H9 (cell line): ENCODE measurements around the gene NUDCD2. TPM values are rescaled to one million over a fixed set of nuclear protein-coding genes. Genes with fewer than 3 reads are reported as not detected.

Experiments
- DNase-seq: peaks from one replicate; pipeline ENCODE4 v3.0.0-alpha.2; 2017
- H2AFZ ChIP-seq: one replicate; pipeline ENCODE4 v1.6.1; 2013; ENCODE audit warnings: mild to moderate bottlenecking, low read length, control low read depth, moderate library complexity
- H2AK5ac ChIP-seq: 2 replicates; pipeline ENCODE4 v1.6.1; 2013; ENCODE audit warnings: low read length, control low read depth, mixed read lengths; ENCODE audit not compliant: insufficient read length
- H2BK120ac ChIP-seq: one replicate; pipeline ENCODE4 v1.6.1; 2013; ENCODE audit warnings: low read depth, mild to moderate bottlenecking, low read length, control low read depth, inconsistent platforms; ENCODE audit not compliant: poor library complexity, severe bottlenecking
- H2BK12ac ChIP-seq: 2 replicates; pipeline ENCODE4 v1.6.1; 2013; ENCODE audit warnings: low read length, control low read depth, mixed read lengths, low read depth; ENCODE audit not compliant: insufficient read length
- H2BK15ac ChIP-seq: 2 replicates; pipeline ENCODE4 v1.6.1; 2013; ENCODE audit warnings: low read depth, low read length, control low read depth
- H2BK20ac ChIP-seq: one replicate; pipeline ENCODE4 v1.6.1; 2013; ENCODE audit warnings: low read depth, mild to moderate bottlenecking, low read length, control low read depth, inconsistent platforms; ENCODE audit not compliant: poor library complexity, severe bottlenecking
- H2BK5ac ChIP-seq: 2 replicates; pipeline ENCODE4 v1.6.1; 2013; ENCODE audit warnings: low read length, control low read depth, mixed read lengths; ENCODE audit not compliant: insufficient read length
- H3K14ac ChIP-seq: 2 replicates; pipeline ENCODE4 v1.6.1; 2013; ENCODE audit warnings: low read length, control low read depth; ENCODE audit not compliant: insufficient read depth
- H3K18ac ChIP-seq: 2 replicates; pipeline ENCODE4 v1.6.1; 2013; ENCODE audit warnings: low read depth, mild to moderate bottlenecking, mixed read lengths, low read length, control low read depth; ENCODE audit not compliant: insufficient read length
- H3K23ac ChIP-seq: 2 replicates; pipeline ENCODE4 v1.6.1; 2013; ENCODE audit warnings: low read length, control low read depth, mixed read lengths, low read depth; ENCODE audit not compliant: insufficient read length
- H3K23me2 ChIP-seq: 2 replicates; pipeline ENCODE4 v1.6.1; 2013; ENCODE audit warnings: low read depth, mild to moderate bottlenecking, mixed read lengths, low read length, control low read depth; ENCODE audit not compliant: insufficient read length, poor library complexity, severe bottlenecking
- H3K27ac ChIP-seq: 2 replicates; pipeline ENCODE4 v1.5.1; 2013; ENCODE audit warnings: low read length, control low read depth, mixed read lengths, low read depth; ENCODE audit not compliant: insufficient read length
- H3K27me3 ChIP-seq: 2 replicates; pipeline ENCODE4 v1.6.1; 2013; ENCODE audit warnings: low read length, control low read depth, inconsistent platforms; ENCODE audit not compliant: insufficient read depth
- H3K4ac ChIP-seq: 2 replicates; pipeline ENCODE4 v1.6.1; 2013; ENCODE audit warnings: low read depth, mild to moderate bottlenecking, control low read depth, inconsistent platforms, low read length, moderate library complexity
- H3K4me1 ChIP-seq: 2 replicates; pipeline ENCODE4 v1.6.1; 2013; ENCODE audit warnings: low read length, control low read depth, inconsistent platforms; ENCODE audit not compliant: insufficient read depth
- H3K4me2 ChIP-seq: 2 replicates; pipeline ENCODE4 v1.6.1; 2013; ENCODE audit warnings: low read length, control low read depth, mixed read lengths; ENCODE audit not compliant: insufficient read length, insufficient read depth
- H3K56ac ChIP-seq: 2 replicates; pipeline ENCODE4 v1.6.1; 2013; ENCODE audit warnings: low read depth, mild to moderate bottlenecking, mixed read lengths, low read length, control low read depth; ENCODE audit not compliant: insufficient read length
- H3K79me1 ChIP-seq: 2 replicates; pipeline ENCODE4 v1.6.1; 2013; ENCODE audit warnings: low read depth, mild to moderate bottlenecking, moderate library complexity, low read length, control low read depth, inconsistent platforms; ENCODE audit not compliant: insufficient read depth, poor library complexity, severe bottlenecking
- H3K79me2 ChIP-seq: 2 replicates; pipeline ENCODE4 v1.6.1; 2013; ENCODE audit warnings: low read length, control low read depth, inconsistent platforms; ENCODE audit not compliant: insufficient read depth
- H3K9ac ChIP-seq: 2 replicates; pipeline ENCODE4 v1.6.1; 2013; ENCODE audit warnings: low read length, control low read depth, mixed read lengths; ENCODE audit not compliant: insufficient read length; ENCODE audit errors: extremely low read depth
- H3K9me3 ChIP-seq: one replicate; pipeline ENCODE4 v1.6.1; 2013; ENCODE audit warnings: low read depth, low read length, inconsistent platforms; ENCODE audit not compliant: control insufficient read depth
- H3T11ph ChIP-seq: one replicate; pipeline ENCODE4 v1.6.1; 2013; ENCODE audit warnings: mild to moderate bottlenecking, low read length, control low read depth, inconsistent platforms
- H4K20me1 ChIP-seq: one replicate; pipeline ENCODE4 v1.6.1; 2013; ENCODE audit not compliant: control insufficient read depth, insufficient read length, insufficient read depth
- H4K5ac ChIP-seq: 2 replicates; pipeline ENCODE4 v1.6.1; 2013; ENCODE audit warnings: low read depth, mild to moderate bottlenecking, mixed read lengths, low read length, control low read depth; ENCODE audit not compliant: insufficient read length
- H4K8ac ChIP-seq: replicated peaks from 2 replicates; pipeline ENCODE4 v1.6.1; 2013; ENCODE audit warnings: low read length, control low read depth, mixed read lengths, low read depth; ENCODE audit not compliant: insufficient read length
- H4K91ac ChIP-seq: 2 replicates; pipeline ENCODE4 v1.6.1; 2013; ENCODE audit warnings: low read depth, mild to moderate bottlenecking, moderate library complexity, mixed read lengths, low read length, control low read depth; ENCODE audit not compliant: insufficient read length
- H3K27ac Mint-ChIP-seq, 3 experiments: 2 replicates in 2 of 3; 3 replicates in 1 of 3; pipeline ENCODE4 v1.8.0; 2020 to 2021; ENCODE audit warnings: mixed read lengths in 3 of 3, mild to moderate bottlenecking in 1 of 3, moderate library complexity in 1 of 3
- H3K27me3 Mint-ChIP-seq: 2 replicates; pipeline ENCODE4 v1.8.0; 2021; ENCODE audit warnings: low read depth, mild to moderate bottlenecking, moderate library complexity, mixed read lengths
- H3K36me3 Mint-ChIP-seq, 3 experiments: 2 replicates in 2 of 3; 3 replicates in 1 of 3; pipeline ENCODE4 v1.8.0; 2020 to 2021; ENCODE audit warnings: low read depth in 3 of 3, mixed read lengths in 3 of 3; ENCODE audit not compliant: insufficient read depth in 1 of 3
- H3K4me1 Mint-ChIP-seq, 2 experiments: 2 replicates each; pipeline ENCODE4 v1.8.0; 2020; ENCODE audit warnings: mixed read lengths in 2 of 2
- H3K4me3 Mint-ChIP-seq, 2 experiments: 2 replicates in 1 of 2; 3 replicates in 1 of 2; pipeline ENCODE4 v1.8.0; 2020 to 2021; ENCODE audit warnings: mild to moderate bottlenecking in 2 of 2, mixed read lengths in 2 of 2, moderate library complexity in 1 of 2
- H3K9me3 Mint-ChIP-seq, 2 experiments: 2 replicates in 1 of 2; 3 replicates in 1 of 2; pipeline ENCODE4 v1.8.0; 2020; ENCODE audit warnings: mild to moderate bottlenecking in 2 of 2, mixed read lengths in 2 of 2, moderate library complexity in 1 of 2
- WGBS: extraction: QIAGEN DNeasy Blood & Tissue Kit; methylation state at CpG from one replicate; pipeline ENCODE4 v1.1.7; 2013; ENCODE audit warnings: missing lambda C conversion rate, low lambda C conversion rate, mixed read lengths; ENCODE audit not compliant: insufficient read length; ENCODE audit errors: extremely low coverage; 5-methylcytosine and 5-hydroxymethylcytosine counted together
- total RNA-seq: library from RNA; stranded (reverse); gene quantifications from 2 replicates; pipeline ENCODE4 v1.2.1, GENCODE V29; 2021
- TF ChIP-seq, protein P1 (sequence below): fragments of 200-600 bp; sonication (generic); conservative IDR thresholded peaks from 3 replicates; pipeline ENCODE4 v1.8.0; 2021; ENCODE audit warnings: antibody characterized with exemption, mild to moderate bottlenecking

The NUDCD2 gene
- total RNA-seq, 1 experiment from 2014 or later: 42.2 TPM

DNA sequence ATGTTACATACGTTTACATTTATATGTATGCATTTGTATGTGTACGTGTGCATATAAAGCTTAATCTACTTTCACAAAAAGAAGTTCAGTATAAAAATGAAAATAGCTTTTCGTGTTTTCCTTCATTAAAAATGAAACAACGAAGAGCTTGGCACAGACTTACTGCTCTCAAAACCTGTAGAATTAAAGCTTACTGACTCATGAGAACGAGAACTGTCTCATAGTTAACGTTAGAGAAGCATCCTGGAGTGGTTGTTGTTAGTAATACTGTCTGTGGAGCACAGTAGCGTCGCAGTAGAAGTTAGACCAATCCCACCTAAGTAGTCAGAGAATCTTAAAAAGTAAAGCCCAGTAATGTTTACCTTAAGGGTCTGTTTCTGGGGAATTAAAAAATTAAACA, 46.8 kb upstream of the NUDCD2 start:
- peak overlapping the region; percentile 79 to 93 for H3K4me3 Mint-ChIP-seq
- no CpG with 5 or more reads among the region's 8 CpGs for WGBS
- H3K4me1 ChIP-seq: peaks cover 3% of the 10 kb centered on the region; the same call in 1 of the 2 replicates
- H4K91ac ChIP-seq: no peak overlapping the region
- H3K14ac ChIP-seq: no peak overlapping the region
- no peak overlapping the region for H2BK20ac ChIP-seq
- H3K27me3 ChIP-seq: no peaks in the 10 kb centered on the region
- no peak overlapping the region for H2BK120ac ChIP-seq
- no peak overlapping the region for H3K27ac ChIP-seq
- no peak overlapping the region for H3K23ac ChIP-seq
- no peaks in the 10 kb centered on the region; a peak in 1 of 5 replicates for H3K9me3 Mint-ChIP-seq
- no peak overlapping the region for H3K27ac Mint-ChIP-seq
- H3K23me2 ChIP-seq: peaks cover 12% of the 10 kb centered on the region
- H3K9ac ChIP-seq: peak overlapping the region; percentile 95
- peaks cover 45 to 46% of the 10 kb centered on the region in 2 experiments for H3K4me1 Mint-ChIP-seq
- no peaks in the 10 kb centered on the region for H3K27me3 Mint-ChIP-seq
- H3T11ph ChIP-seq: no peak overlapping the region
- H2AK5ac ChIP-seq: no peak overlapping the region
- H3K18ac ChIP-seq: no peak overlapping the region
- H2BK12ac ChIP-seq: no peak overlapping the region
- TF ChIP-seq, protein P1, sequence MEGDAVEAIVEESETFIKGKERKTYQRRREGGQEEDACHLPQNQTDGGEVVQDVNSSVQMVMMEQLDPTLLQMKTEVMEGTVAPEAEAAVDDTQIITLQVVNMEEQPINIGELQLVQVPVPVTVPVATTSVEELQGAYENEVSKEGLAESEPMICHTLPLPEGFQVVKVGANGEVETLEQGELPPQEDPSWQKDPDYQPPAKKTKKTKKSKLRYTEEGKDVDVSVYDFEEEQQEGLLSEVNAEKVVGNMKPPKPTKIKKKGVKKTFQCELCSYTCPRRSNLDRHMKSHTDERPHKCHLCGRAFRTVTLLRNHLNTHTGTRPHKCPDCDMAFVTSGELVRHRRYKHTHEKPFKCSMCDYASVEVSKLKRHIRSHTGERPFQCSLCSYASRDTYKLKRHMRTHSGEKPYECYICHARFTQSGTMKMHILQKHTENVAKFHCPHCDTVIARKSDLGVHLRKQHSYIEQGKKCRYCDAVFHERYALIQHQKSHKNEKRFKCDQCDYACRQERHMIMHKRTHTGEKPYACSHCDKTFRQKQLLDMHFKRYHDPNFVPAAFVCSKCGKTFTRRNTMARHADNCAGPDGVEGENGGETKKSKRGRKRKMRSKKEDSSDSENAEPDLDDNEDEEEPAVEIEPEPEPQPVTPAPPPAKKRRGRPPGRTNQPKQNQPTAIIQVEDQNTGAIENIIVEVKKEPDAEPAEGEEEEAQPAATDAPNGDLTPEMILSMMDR: no peak
- H4K8ac ChIP-seq: no peak overlapping the region
- no peak overlapping the region for H2BK5ac ChIP-seq
- H3K79me1 ChIP-seq: no peaks in the 10 kb centered on the region
- peaks cover 43% of the 10 kb centered on the region for H3K79me2 ChIP-seq
- peaks cover 4 to 21% (median 11%) of the 10 kb centered on the region in 3 experiments; a peak in 6 of 7 replicates for H3K36me3 Mint-ChIP-seq
- no peak overlapping the region for H3K4ac ChIP-seq
- no peaks in the 10 kb centered on the region for H4K20me1 ChIP-seq
- no peaks in the 10 kb centered on the region for H3K9me3 ChIP-seq
- H2BK15ac ChIP-seq: no peak overlapping the region
- DNase-seq: no peak
- no peak overlapping the region for H4K5ac ChIP-seq
- no peak overlapping the region for H2AFZ ChIP-seq
- peak overlapping the region; percentile 100 for H3K4me2 ChIP-seq
- no peak overlapping the region for H3K56ac ChIP-seq
